K562 (cell line): ENCODE measurements around the gene TADA2A. TPM values are rescaled to one million over a fixed set of nuclear protein-coding genes. Genes with fewer than 3 reads are reported as not detected.
A peak's percentile ranks its signal among the peaks of the same experiment; 100 is the strongest.

Experiments
- CREB3 ChIP-seq: fragments of 450-650 bp; conservative IDR thresholded peaks from 2 replicates; pipeline ENCODE4 v1.6.1; 2016; ENCODE audit warnings: missing genetic modification characterization, low read depth, mild to moderate bottlenecking, missing compliant biosample characterization, moderate library complexity
- L3MBTL2 ChIP-seq: fragments of 450-650 bp; IDR thresholded peaks from 2 replicates; pipeline ENCODE4 v1.6.1; 2016; ENCODE audit warnings: mild to moderate bottlenecking, moderate library complexity
- NFIC ChIP-seq: fragments of 450-650 bp; IDR thresholded peaks from 2 replicates; pipeline ENCODE4 v1.6.1; 2017; ENCODE audit warnings: mild to moderate bottlenecking, inconsistent platforms
- ZNF316 ChIP-seq: fragments of 450-650 bp; IDR thresholded peaks from 2 replicates; pipeline ENCODE4 v1.6.1; 2016
- ZNF384 ChIP-seq: IDR thresholded peaks from 2 replicates; pipeline ENCODE4 v1.6.1; 2012; ENCODE audit warnings: low read depth, low read length, improper control_type of control experiment
- ZNF518B ChIP-seq: fragments of 250-450 bp; sonication (Bioruptor Pico); IDR thresholded peaks from 2 replicates; pipeline ENCODE4 v1.5.0; 2021; ENCODE audit warnings: mild to moderate bottlenecking, moderate library complexity
- polyA plus RNA-seq, 8 experiments: library from polyadenylated mRNA; depleted of rRNA in 4 of 8; stranded (reverse) in 5 of 8; unstranded in 3 of 8; fragments of >200 nt; fragmentation: Nextera tagmentation in 2 of 8; fragmentation: Illumina TruSeq in 1 of 8; extraction: Ambion mirVana in 2 of 8; extraction: Trizol in 1 of 8; gene quantifications; 2 replicates each; pipeline versions ENCODE4 v1.2.1 to v1.2.3, GENCODE V29; 2011 to 2014; ENCODE audit warnings: inconsistent platforms in 1 of 8, missing spikeins in 1 of 8
- total RNA-seq, 7 experiments: library from RNA; depleted of rRNA in 6 of 7; stranded (reverse); fragments of >200 nt in 6 of 7; fragmentation: Illumina TruSeq in 2 of 7; extraction: Trizol in 2 of 7; gene quantifications; 2 replicates each; pipeline versions ENCODE4 v1.2.1 to v1.2.3, GENCODE V29; 2011 to 2021; ENCODE audit warnings: low replicate concordance in 1 of 7
- TF ChIP-seq, protein P1 (sequence below): fragments of 450-650 bp; IDR thresholded peaks from 2 replicates; pipeline ENCODE4 v1.6.1; 2016; ENCODE audit warnings: low read depth

TADA2A gene
- total and polyA plus RNA-seq, 9 of the 15 experiments (the other 6 are each of a cell fraction or from before 2014, with no cell fraction given) = 13.8 to 37.7 (median 25.0) TPM

DNA sequence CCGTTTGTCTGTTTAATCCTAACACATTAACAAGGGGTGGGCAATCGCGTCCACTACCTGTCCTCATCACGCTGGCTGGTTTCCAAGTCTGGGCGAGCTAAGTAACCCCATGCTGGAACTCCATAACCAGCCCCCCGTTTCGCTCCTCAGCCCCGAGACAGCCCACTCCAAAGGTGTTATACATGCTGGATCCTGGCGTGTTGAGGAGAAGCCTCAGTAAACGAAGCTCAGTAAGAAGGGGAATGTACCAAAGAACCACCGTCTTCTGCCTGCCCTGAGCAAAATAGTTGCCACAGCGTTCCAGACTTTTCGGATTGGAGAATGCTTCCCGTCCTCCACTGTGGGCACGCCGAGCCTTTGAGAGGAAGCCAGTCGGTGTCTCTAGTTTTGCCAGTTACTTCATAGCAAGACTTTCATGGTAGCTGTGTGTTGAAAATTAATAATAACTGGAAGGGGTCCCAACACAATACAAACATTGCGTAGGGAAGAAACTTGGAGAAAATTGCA is 47.0 kb upstream of the TADA2A start (continued):
- TF ChIP-seq ZNF518B (CRISPR knock-in tag) = no peak
- TF ChIP-seq NFIC = peak; percentile 85
- TF ChIP-seq, protein P1, sequence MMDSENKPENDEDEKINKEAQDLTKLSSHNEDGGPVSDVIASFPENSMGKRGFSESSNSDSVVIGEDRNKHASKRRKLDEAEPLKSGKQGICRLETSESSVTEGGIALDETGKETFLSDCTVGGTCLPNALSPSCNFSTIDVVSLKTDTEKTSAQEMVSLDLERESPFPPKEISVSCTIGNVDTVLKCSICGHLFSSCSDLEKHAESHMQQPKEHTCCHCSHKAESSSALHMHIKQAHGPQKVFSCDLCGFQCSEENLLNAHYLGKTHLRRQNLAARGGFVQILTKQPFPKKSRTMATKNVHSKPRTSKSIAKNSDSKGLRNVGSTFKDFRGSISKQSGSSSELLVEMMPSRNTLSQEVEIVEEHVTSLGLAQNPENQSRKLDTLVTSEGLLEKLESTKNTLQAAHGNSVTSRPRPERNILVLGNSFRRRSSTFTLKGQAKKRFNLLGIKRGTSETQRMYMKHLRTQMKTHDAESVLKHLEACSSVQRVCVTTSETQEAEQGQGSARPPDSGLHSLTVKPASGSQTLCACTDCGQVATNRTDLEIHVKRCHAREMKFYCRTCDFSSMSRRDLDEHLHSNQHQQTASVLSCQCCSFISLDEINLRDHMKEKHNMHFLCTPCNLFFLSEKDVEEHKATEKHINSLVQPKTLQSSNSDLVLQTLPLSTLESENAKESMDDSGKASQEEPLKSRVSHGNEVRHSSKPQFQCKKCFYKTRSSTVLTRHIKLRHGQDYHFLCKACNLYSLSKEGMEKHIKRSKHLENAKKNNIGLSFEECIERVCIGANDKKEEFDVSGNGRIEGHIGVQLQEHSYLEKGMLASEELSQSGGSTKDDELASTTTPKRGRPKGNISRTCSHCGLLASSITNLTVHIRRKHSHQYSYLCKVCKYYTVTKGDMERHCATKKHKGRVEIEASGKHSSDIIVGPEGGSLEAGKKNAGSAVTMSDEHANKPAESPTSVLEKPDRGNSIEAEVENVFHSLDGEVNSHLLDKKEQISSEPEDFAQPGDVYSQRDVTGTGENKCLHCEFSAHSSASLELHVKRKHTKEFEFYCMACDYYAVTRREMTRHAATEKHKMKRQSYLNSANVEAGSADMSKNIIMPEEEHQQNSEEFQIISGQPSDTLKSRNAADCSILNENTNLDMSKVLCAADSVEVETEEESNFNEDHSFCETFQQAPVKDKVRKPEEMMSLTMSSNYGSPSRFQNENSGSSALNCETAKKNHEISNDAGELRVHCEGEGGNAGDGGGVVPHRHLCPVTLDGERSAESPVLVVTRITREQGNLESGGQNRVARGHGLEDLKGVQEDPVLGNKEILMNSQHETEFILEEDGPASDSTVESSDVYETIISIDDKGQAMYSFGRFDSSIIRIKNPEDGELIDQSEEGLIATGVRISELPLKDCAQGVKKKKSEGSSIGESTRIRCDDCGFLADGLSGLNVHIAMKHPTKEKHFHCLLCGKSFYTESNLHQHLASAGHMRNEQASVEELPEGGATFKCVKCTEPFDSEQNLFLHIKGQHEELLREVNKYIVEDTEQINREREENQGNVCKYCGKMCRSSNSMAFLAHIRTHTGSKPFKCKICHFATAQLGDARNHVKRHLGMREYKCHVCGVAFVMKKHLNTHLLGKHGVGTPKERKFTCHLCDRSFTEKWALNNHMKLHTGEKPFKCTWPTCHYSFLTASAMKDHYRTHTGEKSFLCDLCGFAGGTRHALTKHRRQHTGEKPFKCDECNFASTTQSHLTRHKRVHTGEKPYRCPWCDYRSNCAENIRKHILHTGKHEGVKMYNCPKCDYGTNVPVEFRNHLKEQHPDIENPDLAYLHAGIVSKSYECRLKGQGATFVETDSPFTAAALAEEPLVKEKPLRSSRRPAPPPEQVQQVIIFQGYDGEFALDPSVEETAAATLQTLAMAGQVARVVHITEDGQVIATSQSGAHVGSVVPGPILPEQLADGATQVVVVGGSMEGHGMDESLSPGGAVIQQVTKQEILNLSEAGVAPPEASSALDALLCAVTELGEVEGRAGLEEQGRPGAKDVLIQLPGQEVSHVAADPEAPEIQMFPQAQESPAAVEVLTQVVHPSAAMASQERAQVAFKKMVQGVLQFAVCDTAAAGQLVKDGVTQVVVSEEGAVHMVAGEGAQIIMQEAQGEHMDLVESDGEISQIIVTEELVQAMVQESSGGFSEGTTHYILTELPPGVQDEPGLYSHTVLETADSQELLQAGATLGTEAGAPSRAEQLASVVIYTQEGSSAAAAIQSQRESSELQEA = no peak
- TF ChIP-seq ZNF316 = no peak
- peak; percentile 89 for TF ChIP-seq L3MBTL2
- peak; percentile 79 for TF ChIP-seq CREB3 (tag)
- TF ChIP-seq ZNF384 = no peak
